SK-N-SH (cell line): ENCODE measurements around the gene HSFX4.
"Not testable (repeated sequence)": the region's sequence is repeated elsewhere in the genome, so short reads cannot be mapped to it uniquely, and the experiment has no call there.

Experiments used
- CTCF ChIP-seq: fragments of 200-600 bp; sonication (generic); IDR thresholded peaks from 2 replicates; pipeline ENCODE4 v1.6.1; 2017; ENCODE audit warnings: antibody characterized with exemption, mild to moderate bottlenecking, moderate library complexity
- EP300 ChIP-seq, 2 experiments: IDR thresholded peaks; 2 replicates each; pipeline versions ENCODE4 v1.4.0 to v1.6.1; 2012; ENCODE audit warnings: borderline replicate concordance in 1 of 2, low read depth in 1 of 2, low read length in 1 of 2
- RAD21 ChIP-seq: IDR thresholded peaks from 2 replicates; pipeline ENCODE4 v1.6.1; 2012; ENCODE audit warnings: mild to moderate bottlenecking, low read length

DNA sequence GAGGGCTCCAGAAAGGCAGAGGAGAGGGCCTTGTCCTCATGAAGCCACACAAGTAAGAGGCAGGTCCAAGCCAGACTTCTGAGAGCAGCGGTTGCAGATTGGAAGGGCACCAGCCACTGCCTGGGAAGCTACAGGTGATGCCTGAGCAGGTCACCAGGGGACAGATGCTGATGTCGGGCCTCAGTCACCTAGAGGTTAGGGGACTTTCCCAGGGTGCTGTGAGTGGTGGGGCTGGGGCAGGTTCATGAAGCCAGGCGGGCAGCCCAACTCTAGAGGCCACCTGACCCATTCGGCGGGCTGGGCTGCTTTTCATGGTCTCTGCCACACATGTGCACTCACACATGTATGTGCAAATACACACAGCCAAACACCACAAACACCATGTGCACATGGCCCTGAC lies 3.6 kb downstream of the HSFX4 start:
- TF ChIP-seq CTCF; EP300 (IDR thresholded peaks at IDR 0.05; ENCODE audit: borderline replicate concordance in 1 of 2, low read depth in 1 of 2, low read length in 1 of 2); RAD21: not testable (repeated sequence)
